Uterus (tissue), 4 donors: ENCODE data around the gene HTR1E. TPM values are rescaled to one million over a fixed set of nuclear protein-coding genes. Genes with fewer than 3 reads are reported as not detected.
"Not testable (repeated sequence)": the region's sequence is repeated elsewhere in the genome, so short reads cannot be mapped to it uniquely, and the experiment has no call there.

Source experiments
- DNase-seq, 2 donors: peaks; one replicate each; pipeline ENCODE4 v3.0.0-alpha.2; 2019 to 2020
- H3K27ac ChIP-seq, 2 donors: fragments of 200-600 bp; sonication (generic); 1 replicate in 1 of 2; 2 replicates in 1 of 2; pipeline ENCODE4 v1.5.1; 2016 to 2018
- H3K27me3 ChIP-seq, 2 donors: fragments of 200-600 bp; sonication (generic); one replicate each; pipeline ENCODE4 v1.5.1; 2018 to 2019; ENCODE audit warnings: control low read depth in 1 of 2
- H3K36me3 ChIP-seq, 2 donors: fragments of 200-600 bp; sonication (generic); one replicate each; pipeline ENCODE4 v1.5.1; 2019; ENCODE audit warnings: control low read depth in 1 of 2
- H3K4me1 ChIP-seq, 2 donors: fragments of 200-600 bp; sonication (generic); one replicate each; pipeline ENCODE4 v1.5.1; 2018 to 2019; ENCODE audit warnings: control low read depth in 1 of 2
- H3K4me3 ChIP-seq, 2 donors: fragments of 200-600 bp; sonication (generic); 1 replicate in 1 of 2; 2 replicates in 1 of 2; pipeline ENCODE4 v1.5.1; 2018 to 2019; ENCODE audit warnings: mild to moderate bottlenecking in 1 of 2
- H3K9me3 ChIP-seq, 2 donors: fragments of 200-600 bp; sonication (generic); one replicate each; pipeline ENCODE4 v1.5.1; 2019; ENCODE audit warnings: control low read depth in 1 of 2
- POLR2A ChIP-seq, 2 donors: fragments of 450-650 bp; IDR thresholded peaks; one replicate each; pipeline ENCODE4 v1.6.1; 2016; ENCODE audit warnings: antibody characterized with exemption in 2 of 2, mild to moderate bottlenecking in 1 of 2, moderate library complexity in 1 of 2
- intact Hi-C: fragments of 100-400 bp; cut with DNase I; formaldehyde crosslinking; loops from one replicate; pipeline ENCODE4 v1.15.1; 2023; ENCODE audit warnings: low total_unique reads
- total RNA-seq, 4 donors: library from RNA; depleted of rRNA in 3 of 4; stranded (reverse); fragments of >200 nt in 3 of 4; gene quantifications; one replicate each; pipeline versions ENCODE4 v1.1.0 to v1.2.4, GENCODE V29; 2014 to 2023
- TF ChIP-seq, protein P1 (sequence below), 4 experiments: fragments of 200-600 bp in 2 of 4; fragments of 450-650 bp in 2 of 4; sonication (generic) in 2 of 4; IDR thresholded peaks; one replicate each; pipeline ENCODE4 v1.5.1; 2016 to 2019; ENCODE audit warnings: antibody characterized with exemption in 4 of 4, mild to moderate bottlenecking in 2 of 4, moderate library complexity in 1 of 4
- donor health status: DM: yes; HTN: yes; CAD: no.

Gene HTR1E
- total RNA-seq, 4 donors from 2014 or later, result 2.1 TPM; not detected in 3

DNA sequence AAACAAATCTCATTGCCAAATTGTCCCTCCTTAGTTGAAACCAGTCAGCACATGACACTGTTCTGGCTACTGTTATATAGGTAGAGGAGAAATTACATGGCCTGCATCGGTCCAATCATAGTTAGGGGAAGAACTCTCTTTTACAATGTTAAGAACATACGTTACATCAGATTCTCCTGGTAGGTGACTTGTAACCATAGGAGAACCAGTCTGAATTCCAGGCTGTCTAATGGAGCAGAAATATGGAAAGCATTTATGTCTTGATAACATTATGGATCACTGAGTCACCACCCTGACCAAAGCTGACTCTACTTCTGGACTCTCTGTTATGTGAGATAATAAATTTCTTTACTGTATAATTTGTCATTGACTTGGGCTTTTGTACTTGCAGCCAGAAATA is 40.9 kb downstream of the HTR1E start:
- Histone ChIP-seq H3K4me3 (no peak overlapping the region), H3K27me3 (no peaks in the 10 kb centered on the region), H3K36me3 (no peaks in the 10 kb centered on the region), H3K9me3 (no peaks in the 10 kb centered on the region), H3K27ac (no peak overlapping the region), H3K4me1 (no peaks in the 10 kb centered on the region)
- no peak for TF ChIP-seq POLR2A (IDR thresholded peaks at IDR 0.05)
- TF ChIP-seq, protein P1, sequence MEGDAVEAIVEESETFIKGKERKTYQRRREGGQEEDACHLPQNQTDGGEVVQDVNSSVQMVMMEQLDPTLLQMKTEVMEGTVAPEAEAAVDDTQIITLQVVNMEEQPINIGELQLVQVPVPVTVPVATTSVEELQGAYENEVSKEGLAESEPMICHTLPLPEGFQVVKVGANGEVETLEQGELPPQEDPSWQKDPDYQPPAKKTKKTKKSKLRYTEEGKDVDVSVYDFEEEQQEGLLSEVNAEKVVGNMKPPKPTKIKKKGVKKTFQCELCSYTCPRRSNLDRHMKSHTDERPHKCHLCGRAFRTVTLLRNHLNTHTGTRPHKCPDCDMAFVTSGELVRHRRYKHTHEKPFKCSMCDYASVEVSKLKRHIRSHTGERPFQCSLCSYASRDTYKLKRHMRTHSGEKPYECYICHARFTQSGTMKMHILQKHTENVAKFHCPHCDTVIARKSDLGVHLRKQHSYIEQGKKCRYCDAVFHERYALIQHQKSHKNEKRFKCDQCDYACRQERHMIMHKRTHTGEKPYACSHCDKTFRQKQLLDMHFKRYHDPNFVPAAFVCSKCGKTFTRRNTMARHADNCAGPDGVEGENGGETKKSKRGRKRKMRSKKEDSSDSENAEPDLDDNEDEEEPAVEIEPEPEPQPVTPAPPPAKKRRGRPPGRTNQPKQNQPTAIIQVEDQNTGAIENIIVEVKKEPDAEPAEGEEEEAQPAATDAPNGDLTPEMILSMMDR (IDR thresholded peaks at IDR 0.05), result no peak
- intact Hi-C loops, result no loop called here
- no peak for DNase-seq

DNA sequence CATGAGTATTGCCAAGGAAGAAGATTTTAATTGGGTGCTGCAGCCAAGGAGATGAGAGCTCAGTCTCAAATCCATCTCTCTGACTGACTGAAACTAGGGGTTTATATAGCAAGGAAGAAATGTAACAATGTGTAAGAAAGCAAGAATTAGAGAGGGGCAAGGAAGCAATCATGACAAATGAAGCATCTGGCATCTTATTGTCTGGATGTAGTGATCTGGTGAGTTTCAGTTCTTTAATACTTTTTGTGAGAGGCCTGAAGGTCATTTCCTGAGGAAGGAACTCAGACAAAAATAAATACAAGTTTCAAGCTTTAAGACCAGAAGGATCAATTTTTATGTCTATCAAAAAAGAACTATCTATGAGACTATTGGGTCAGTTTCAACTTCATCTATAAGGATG is 64.2 kb downstream of the HTR1E start:
- Histone ChIP-seq H3K4me3 (no peak overlapping the region), H3K9me3 (no peaks in the 10 kb centered on the region), H3K36me3 (no peaks in the 10 kb centered on the region), H3K4me1 (no peaks in the 10 kb centered on the region), H3K27me3 (no peaks in the 10 kb centered on the region), H3K27ac (no peak overlapping the region)
- TF ChIP-seq, protein P1 (IDR thresholded peaks at IDR 0.05), result no peak
- no peak for TF ChIP-seq POLR2A (IDR thresholded peaks at IDR 0.05)
- no peak for DNase-seq
- intact Hi-C loops, result no loop called here

DNA sequence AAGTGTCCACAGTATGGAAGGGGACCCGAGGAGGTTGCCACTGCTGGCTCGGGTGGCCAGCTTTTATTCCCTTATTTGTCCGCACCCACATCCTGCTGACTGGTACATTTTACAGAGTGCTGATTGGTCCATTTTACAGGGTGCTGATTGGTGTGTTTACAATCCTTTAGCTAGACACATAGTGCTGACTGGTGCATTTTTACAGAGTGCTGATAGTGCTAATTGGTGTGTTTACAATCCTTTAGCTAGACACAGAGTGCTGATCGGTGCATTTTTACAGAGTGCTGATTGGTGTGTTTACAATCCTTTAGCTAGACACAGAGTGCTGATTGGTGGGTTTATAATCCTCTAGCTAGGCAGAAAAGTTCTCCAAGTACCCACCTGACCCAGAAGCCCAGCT is 65.1 kb downstream of the HTR1E start:
- H3K27me3 ChIP-seq, H3K4me1 ChIP-seq, H3K9me3 ChIP-seq, H3K36me3 ChIP-seq, intact Hi-C loops, H3K27ac ChIP-seq, H3K4me3 ChIP-seq, DNase-seq: not testable (repeated sequence)

DNA sequence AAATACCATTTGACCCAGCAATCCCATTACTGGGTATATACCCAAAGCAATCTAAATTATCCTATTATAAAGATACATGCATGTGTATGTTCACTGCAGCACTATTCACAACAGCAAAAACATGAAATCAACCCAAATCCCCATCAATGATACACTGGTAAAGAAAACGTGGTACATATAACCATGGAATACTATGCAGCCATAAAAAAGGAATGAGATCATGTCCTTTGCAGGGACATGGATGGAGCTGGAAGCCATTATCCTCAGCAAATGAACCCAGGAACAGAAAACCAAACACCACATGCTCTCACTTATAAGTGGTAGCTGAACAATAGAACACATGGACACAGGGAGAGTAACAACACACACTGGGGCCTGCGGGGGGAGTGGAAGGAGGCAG is 69.2 kb downstream of the HTR1E start:
- intact Hi-C loops, H3K36me3 ChIP-seq, H3K4me3 ChIP-seq, H3K4me1 ChIP-seq, H3K27me3 ChIP-seq, H3K9me3 ChIP-seq, DNase-seq, H3K27ac ChIP-seq: not testable (repeated sequence)

- DNase-seq, H3K9me3 ChIP-seq, H3K36me3 ChIP-seq, H3K27ac ChIP-seq, H3K4me3 ChIP-seq, H3K4me1 ChIP-seq, intact Hi-C loops, H3K27me3 ChIP-seq: not testable (repeated sequence)
Measured at GRCh38 chr6:87009581-87009980, 72.3 kb downstream of the HTR1E start.

DNA sequence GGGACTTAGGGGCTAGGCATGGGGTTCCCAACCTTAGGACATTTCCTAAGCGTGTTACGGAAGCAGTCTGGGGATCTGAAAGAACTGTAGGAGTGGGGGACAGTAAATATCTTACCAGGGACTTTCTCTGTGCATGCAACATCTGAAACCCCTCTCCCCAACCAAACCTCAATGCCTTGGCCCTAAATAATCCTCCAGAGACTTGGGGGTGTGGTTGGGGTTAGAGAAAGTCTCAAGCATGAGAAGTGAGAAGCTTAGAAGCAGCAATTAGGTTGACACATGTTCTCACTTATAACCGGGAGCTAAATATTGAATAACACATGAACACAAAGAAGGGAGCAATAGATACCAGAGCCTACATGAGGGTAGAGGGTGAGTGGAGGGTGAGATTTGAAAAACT is 74.7 kb downstream of the HTR1E start:
- Histone ChIP-seq H3K27ac (no peak overlapping the region), H3K4me3 (no peak overlapping the region), H3K27me3 (no peaks in the 10 kb centered on the region), H3K36me3 (no peaks in the 10 kb centered on the region), H3K4me1 (no peaks in the 10 kb centered on the region), H3K9me3 (no peaks in the 10 kb centered on the region)
- no peak for DNase-seq
- intact Hi-C loops, result no loop called here
- TF ChIP-seq, protein P1 (IDR thresholded peaks at IDR 0.05), result no peak
- TF ChIP-seq POLR2A (IDR thresholded peaks at IDR 0.05), result no peak

- Histone ChIP-seq H3K4me3 (no peak overlapping the region), H3K4me1 (no peaks in the 10 kb centered on the region), H3K27ac (no peak overlapping the region), H3K9me3 (no peaks in the 10 kb centered on the region), H3K36me3 (no peaks in the 10 kb centered on the region), H3K27me3 (no peaks in the 10 kb centered on the region)
- DNase-seq, result no peak
- intact Hi-C loops, result no loop called here
- TF ChIP-seq POLR2A (IDR thresholded peaks at IDR 0.05), result no peak
- TF ChIP-seq, protein P1 (IDR thresholded peaks at IDR 0.05), result no peak
Measured at GRCh38 chr6:87012743-87013142, 75.4 kb downstream of the HTR1E start.
